Colonic mucosa (tissue), 4 donors: ENCODE results near the gene ATP8A1. TPM values are rescaled to one million over a fixed set of nuclear protein-coding genes. Genes with fewer than 3 reads are reported as not detected.

ENCODE experiments used
- DNase-seq: peaks from one replicate; pipeline ENCODE4 v3.0.0-alpha.2; 2020
- H3K27ac ChIP-seq: fragments of 200-600 bp; one replicate; pipeline ENCODE4 v1.8.0; 2021
- H3K27me3 ChIP-seq: fragments of 200-600 bp; one replicate; pipeline ENCODE4 v1.8.0; 2021
- H3K36me3 ChIP-seq: fragments of 200-600 bp; one replicate; pipeline ENCODE4 v1.8.0; 2021
- H3K4me1 ChIP-seq: fragments of 200-600 bp; one replicate; pipeline ENCODE4 v1.8.0; 2021; ENCODE audit warnings: mild to moderate bottlenecking
- H3K4me3 ChIP-seq: fragments of 200-600 bp; one replicate; pipeline ENCODE4 v1.8.0; 2021
- H3K9ac ChIP-seq, 2 donors: one replicate each; pipeline ENCODE4 v1.7.0; 2013; ENCODE audit warnings: control low read depth in 2 of 2, low read depth in 2 of 2, low read length in 2 of 2
- H3K9me3 ChIP-seq: fragments of 200-600 bp; one replicate; pipeline ENCODE4 v1.8.0; 2021
- intact Hi-C: fragments of 100-400 bp; cut with DNase I; formaldehyde crosslinking; loops from one replicate; pipeline ENCODE4 v1.14.1; 2022
- total RNA-seq, 2 donors: library from RNA; stranded (reverse); fragmentation: NEBNext Ultra II Directional in 1 of 2; extraction: Animal tissue kit (Norgen Biotek cat#: 25700) in 1 of 2; gene quantifications; one replicate each; pipeline ENCODE4 v1.2.1, GENCODE V29; 2021
- TF ChIP-seq, protein P1 (sequence below): fragments of 200-600 bp; IDR thresholded peaks from one replicate; pipeline ENCODE4 v1.8.0; 2022; ENCODE audit warnings: antibody characterized with exemption, mild to moderate bottlenecking
- donor health status: healthy.
- donor health status: DM: no; HTN: no; CAD: no.
- donor health status: DM: no; HTN: no; CAD: no.

The ATP8A1 gene
- total RNA-seq, 2 donors from 2014 or later, result 19.1 to 34.0 TPM

DNA sequence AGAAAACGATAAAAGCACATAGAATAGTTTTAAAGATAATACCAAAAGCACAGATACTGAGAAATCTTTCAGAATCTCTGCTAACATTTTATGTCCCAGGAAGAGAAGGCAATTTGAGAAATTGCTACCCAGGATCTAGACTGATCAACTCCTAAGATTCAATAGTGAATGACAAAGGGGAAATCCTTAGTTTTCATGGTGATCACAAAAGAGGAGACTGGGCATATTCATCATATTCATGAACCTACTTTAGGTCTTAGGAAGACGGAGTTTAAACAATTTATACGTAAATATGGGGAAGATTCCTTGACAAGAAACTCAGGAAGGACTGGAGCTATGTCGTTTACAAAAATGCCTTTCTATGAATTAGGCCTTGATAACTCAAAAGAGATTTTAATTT lies 172.3 kb downstream of the ATP8A1 start:
- intact Hi-C loops, result no loop called here
- Histone ChIP-seq H3K9me3 (no peaks in the 10 kb centered on the region), H3K4me1 (no peaks in the 10 kb centered on the region), H3K27ac (no peak overlapping the region), H3K27me3 (no peaks in the 10 kb centered on the region), H3K9ac (no peak overlapping the region), H3K4me3 (no peak overlapping the region), H3K36me3 (no peaks in the 10 kb centered on the region)
- DNase-seq, result no peak
- TF ChIP-seq, protein P1, sequence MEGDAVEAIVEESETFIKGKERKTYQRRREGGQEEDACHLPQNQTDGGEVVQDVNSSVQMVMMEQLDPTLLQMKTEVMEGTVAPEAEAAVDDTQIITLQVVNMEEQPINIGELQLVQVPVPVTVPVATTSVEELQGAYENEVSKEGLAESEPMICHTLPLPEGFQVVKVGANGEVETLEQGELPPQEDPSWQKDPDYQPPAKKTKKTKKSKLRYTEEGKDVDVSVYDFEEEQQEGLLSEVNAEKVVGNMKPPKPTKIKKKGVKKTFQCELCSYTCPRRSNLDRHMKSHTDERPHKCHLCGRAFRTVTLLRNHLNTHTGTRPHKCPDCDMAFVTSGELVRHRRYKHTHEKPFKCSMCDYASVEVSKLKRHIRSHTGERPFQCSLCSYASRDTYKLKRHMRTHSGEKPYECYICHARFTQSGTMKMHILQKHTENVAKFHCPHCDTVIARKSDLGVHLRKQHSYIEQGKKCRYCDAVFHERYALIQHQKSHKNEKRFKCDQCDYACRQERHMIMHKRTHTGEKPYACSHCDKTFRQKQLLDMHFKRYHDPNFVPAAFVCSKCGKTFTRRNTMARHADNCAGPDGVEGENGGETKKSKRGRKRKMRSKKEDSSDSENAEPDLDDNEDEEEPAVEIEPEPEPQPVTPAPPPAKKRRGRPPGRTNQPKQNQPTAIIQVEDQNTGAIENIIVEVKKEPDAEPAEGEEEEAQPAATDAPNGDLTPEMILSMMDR, result no peak

DNA sequence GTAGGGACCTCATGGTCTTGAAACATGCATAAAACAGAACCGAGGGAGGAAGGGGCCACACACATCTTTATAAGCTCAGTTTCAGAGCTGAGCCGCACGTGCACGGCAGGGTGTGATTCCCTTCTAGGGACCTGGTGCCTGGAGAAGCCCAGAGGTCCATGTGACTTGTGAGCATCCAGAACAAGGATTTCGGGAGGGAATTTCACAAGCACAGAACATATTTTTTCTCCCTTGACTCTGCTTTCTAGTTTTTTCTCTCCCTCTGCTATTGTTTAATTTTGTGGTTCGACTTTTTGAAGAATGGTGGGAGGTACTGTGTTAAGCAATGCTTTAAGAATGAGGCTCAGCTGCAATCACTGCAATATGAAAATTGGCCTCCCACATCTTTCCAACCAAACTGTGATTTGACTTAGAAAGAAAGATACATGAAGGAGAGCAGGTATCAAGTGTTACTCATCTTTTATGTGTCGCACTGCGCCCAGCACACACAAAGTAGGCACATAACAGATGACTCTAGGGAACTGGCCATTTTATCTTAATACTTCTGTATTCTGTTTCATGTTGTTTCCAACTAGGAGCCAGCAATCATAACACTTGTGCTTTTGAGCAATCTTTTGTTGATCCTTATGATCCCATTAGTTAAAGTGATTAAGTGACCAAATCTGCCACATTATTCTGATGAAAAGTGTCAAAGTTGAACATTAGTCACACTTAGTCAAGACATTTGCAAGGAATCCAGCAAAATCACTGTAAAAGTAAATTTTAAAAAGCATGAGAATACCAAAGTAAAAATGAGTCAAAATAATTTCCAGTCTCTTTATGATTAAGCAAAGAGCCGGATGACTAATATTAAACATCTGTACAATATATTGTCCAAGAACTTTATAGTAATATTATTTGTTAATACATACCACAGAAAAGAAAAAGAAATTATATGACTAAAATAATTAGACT lies 173.2 kb downstream of the ATP8A1 start:
- H3K9me3 ChIP-seq, result no peaks in the 10 kb centered on the region
- TF ChIP-seq, protein P1, result no peak
- H3K4me3 ChIP-seq, result no peak overlapping the region
- no peaks in the 10 kb centered on the region for H3K36me3 ChIP-seq
- intact Hi-C loops, result no loop called here
- DNase-seq, result no peak
- no peak overlapping the region for H3K9ac ChIP-seq
- no peak overlapping the region for H3K27ac ChIP-seq
- H3K4me1 ChIP-seq, result no peaks in the 10 kb centered on the region
- no peaks in the 10 kb centered on the region for H3K27me3 ChIP-seq

DNA sequence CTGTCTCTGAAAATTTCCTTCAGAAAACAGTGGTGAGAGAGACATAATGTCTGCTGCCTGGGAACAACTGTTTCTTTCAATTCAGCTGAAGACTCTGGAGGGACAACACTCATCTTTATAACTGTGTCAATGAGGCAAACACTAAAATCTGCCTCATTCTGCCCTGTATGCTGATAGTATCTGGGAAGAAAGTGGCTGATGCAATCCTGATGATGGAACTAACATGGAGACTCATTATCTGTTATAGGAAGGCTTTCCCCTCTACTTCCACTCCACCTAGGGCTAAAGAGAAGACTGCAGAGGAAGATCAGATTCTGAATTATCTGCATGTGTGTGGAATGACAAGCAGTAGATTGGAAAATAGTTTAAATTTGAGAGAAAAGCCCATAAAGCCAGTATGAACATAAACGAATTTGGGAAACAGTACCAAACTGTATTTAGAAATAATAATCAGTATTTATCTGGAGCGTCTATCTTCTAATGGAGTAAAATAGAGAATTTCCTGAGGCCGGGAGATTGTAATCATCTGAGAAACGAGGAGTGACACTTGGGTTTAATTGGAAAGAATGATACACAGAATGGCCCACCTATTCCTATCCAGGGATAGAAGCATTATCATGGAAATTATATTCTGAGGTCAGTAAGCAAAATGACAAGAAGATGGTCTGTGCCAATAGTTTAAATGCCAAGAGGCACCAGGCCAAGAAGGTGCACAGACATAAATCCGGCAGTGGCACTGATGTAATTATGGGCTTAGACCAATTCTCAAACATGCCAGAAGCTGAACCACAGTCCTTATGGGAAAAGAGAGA lies 174.2 kb downstream of the ATP8A1 start:
- DNase-seq, result no peak
- intact Hi-C loops, result no loop called here
- Histone ChIP-seq H3K27ac (no peak overlapping the region), H3K9ac (no peak overlapping the region), H3K27me3 (no peaks in the 10 kb centered on the region), H3K4me3 (no peak overlapping the region), H3K9me3 (no peaks in the 10 kb centered on the region), H3K36me3 (no peaks in the 10 kb centered on the region), H3K4me1 (no peaks in the 10 kb centered on the region)
- TF ChIP-seq, protein P1, result no peak

DNA sequence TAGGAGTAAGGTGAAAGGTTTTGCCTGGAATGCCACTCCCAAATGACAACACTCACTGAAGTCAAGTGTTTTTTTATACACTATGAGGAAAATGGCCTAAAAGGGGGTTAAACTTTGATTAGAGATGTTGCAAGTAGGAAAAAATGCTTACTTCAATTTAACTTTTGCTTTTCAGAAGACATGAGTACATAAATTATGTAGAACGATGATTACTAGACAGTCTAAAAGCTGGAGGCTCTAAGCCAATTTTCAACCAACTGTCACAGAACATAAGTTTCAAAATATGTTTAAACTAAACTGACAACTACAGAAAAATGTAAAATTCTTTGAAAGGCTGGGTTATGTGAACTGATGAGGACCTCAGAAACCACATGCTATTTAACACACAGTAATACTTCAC lies 176.2 kb downstream of the ATP8A1 start:
- intact Hi-C loops, result no loop called here
- Histone ChIP-seq H3K27ac (no peak overlapping the region), H3K9ac (no peak overlapping the region), H3K27me3 (no peaks in the 10 kb centered on the region), H3K4me1 (no peaks in the 10 kb centered on the region), H3K36me3 (no peaks in the 10 kb centered on the region), H3K4me3 (no peak overlapping the region), H3K9me3 (no peaks in the 10 kb centered on the region)
- TF ChIP-seq, protein P1, result no peak
- no peak for DNase-seq

DNA sequence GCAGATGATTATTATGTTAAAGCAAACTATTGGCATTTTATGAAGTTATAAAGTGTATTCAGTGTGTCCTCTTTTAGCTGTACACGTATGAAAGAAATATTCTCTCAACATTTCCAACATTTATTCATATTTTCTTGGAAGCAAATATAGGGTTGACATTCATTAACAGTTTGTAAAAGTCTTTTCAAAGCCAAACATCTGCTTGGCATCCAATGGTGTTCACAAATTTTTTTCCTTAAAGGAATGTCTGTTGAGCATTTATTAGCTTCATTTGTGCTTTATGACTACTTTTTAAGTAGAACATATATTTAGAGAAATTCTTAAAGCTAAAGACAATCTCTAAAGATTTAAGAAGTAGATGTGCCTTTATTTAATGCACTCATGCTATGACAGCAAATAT lies 176.6 kb downstream of the ATP8A1 start:
- intact Hi-C loops, result no loop called here
- H3K27ac ChIP-seq, result no peak overlapping the region
- H3K36me3 ChIP-seq, result no peaks in the 10 kb centered on the region
- no peaks in the 10 kb centered on the region for H3K9me3 ChIP-seq
- TF ChIP-seq, protein P1, result no peak
- H3K4me3 ChIP-seq, result no peak overlapping the region
- no peaks in the 10 kb centered on the region for H3K27me3 ChIP-seq
- no peak for DNase-seq
- H3K4me1 ChIP-seq, result no peaks in the 10 kb centered on the region
- H3K9ac ChIP-seq, result no peak overlapping the region
